ENCODE data around the gene MXRA7.

- no peak for TF ChIP-seq EZH2phosphoT487 (IDR thresholded peaks at IDR 0.05; ENCODE audit: insufficient read depth, low read depth)
- no peak for TF ChIP-seq EZH2 (IDR thresholded peaks at IDR 0.05; ENCODE audit: insufficient read depth, poor library complexity, severe bottlenecking)
Observed at GRCh38 chr17:76758570-76758969, 47.8 kb upstream of the MXRA7 start.
